ENCODE measurements around the gene EPN2. TPM values are rescaled to one million over a fixed set of nuclear protein-coding genes. Genes with fewer than 3 reads are reported as not detected.

The EPN2 gene
- total and polyA plus RNA-seq, 2 donors from 2014 or later = 18.0 to 45.4 TPM

- Histone ChIP-seq H3K9ac (ENCODE audit: low read length in 3 of 3) (no peak overlapping the region), H3K4me1 (ENCODE audit: control insufficient read depth in 2 of 3, insufficient read depth in 2 of 3, low read depth in 1 of 3, low read length in 3 of 3) (peaks cover 4 to 34% (median 31%) of the 10 kb centered on the region in 3 donors), H3K4me3 (ENCODE audit: low read length in 3 of 3) (no peak overlapping the region), H3K36me3 (ENCODE audit: control insufficient read depth in 2 of 3, insufficient read depth in 3 of 3, low read length in 3 of 3) (peaks cover 0 to 3% (median 0%) of the 10 kb centered on the region in 3 donors), H3K27me3 (ENCODE audit: control insufficient read depth, insufficient read depth, low read length) (no peaks in the 10 kb centered on the region), H3K9me3 (ENCODE audit: control insufficient read depth in 2 of 3, insufficient read depth in 1 of 3, low read length in 3 of 3) (no peaks in the 10 kb centered on the region), H3K27ac (ENCODE audit: low read depth in 2 of 2, low read length in 2 of 2) (no peak overlapping the region)
- DNase-seq (no peak), FAIRE-seq (no peak)
- intact Hi-C loops (cut with DNase I) = no loop called here
- TF ChIP-seq CTCF (IDR thresholded peaks at IDR 0.05; ENCODE audit: borderline replicate concordance, extremely low read depth, insufficient read depth) = no peak
Measured at GRCh38 chr17:19271780-19272357, 34.7 kb downstream of the EPN2 start.

DNA sequence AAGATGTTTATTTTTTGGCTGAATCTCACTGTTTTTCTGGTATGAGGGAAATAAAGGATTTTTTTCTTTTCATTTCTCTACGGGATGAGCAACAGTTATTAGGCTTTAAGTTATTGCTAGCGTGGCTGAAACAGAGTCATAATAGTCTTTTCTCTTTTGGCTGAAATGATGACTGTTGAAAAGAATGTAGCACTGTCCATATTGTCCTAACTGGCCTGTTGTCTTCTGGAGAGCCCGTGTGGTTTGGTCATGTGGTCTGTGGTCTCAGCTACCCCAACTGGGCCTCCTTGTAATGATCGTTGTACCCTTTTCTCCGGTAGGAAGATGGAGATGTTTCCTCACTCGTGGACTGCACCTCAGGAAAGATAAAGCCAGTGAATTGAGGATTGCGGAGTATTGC is 36.6 kb downstream of the EPN2 start:
- FAIRE-seq (no peak), DNase-seq (no peak)
- no peak for TF ChIP-seq CTCF (IDR thresholded peaks at IDR 0.05; ENCODE audit: borderline replicate concordance, extremely low read depth, insufficient read depth)
- H3K9me3 ChIP-seq (ENCODE audit: control insufficient read depth in 2 of 3, insufficient read depth in 1 of 3, low read length in 3 of 3) = no peaks in the 10 kb centered on the region
- peaks cover 0 to 3% (median 0%) of the 10 kb centered on the region in 3 donors for H3K36me3 ChIP-seq (ENCODE audit: control insufficient read depth in 2 of 3, insufficient read depth in 3 of 3, low read length in 3 of 3)
- intact Hi-C loops (cut with DNase I) = no loop called here
- H3K27ac ChIP-seq (ENCODE audit: low read depth in 2 of 2, low read length in 2 of 2) = no peak overlapping the region
- no peaks in the 10 kb centered on the region for H3K27me3 ChIP-seq (ENCODE audit: control insufficient read depth, insufficient read depth, low read length)
- H3K9ac ChIP-seq (ENCODE audit: low read length in 3 of 3) = no peak overlapping the region
- peaks cover 4 to 24% (median 22%) of the 10 kb centered on the region in 3 donors for H3K4me1 ChIP-seq (ENCODE audit: control insufficient read depth in 2 of 3, insufficient read depth in 2 of 3, low read depth in 1 of 3, low read length in 3 of 3)
- H3K4me3 ChIP-seq (ENCODE audit: low read length in 3 of 3) = no peak overlapping the region

DNA sequence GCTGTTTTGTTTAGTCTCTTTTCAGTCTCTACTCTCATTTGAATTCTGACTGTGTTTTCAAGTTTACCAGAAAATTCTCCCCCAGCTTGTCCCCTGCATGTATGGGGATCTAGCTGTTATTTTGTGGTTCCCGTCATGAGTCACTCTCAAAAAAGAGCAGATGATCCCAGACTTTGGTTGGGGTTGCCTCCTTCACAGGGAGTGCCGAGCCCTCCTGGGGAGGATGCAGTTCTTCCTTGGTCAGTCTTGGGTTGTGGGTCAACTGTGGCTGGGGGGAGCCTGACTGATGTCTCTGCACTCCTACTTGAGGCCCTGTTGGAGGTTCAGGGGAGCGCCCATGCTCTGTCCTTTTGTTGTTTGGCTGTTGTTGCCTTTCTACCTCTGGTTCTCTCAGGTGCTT is 37.7 kb downstream of the EPN2 start:
- no peaks in the 10 kb centered on the region for H3K27me3 ChIP-seq (ENCODE audit: control insufficient read depth, insufficient read depth, low read length)
- DNase-seq (no peak), FAIRE-seq (no peak)
- no peaks in the 10 kb centered on the region for H3K9me3 ChIP-seq (ENCODE audit: control insufficient read depth in 2 of 3, insufficient read depth in 1 of 3, low read length in 3 of 3)
- no peak for TF ChIP-seq CTCF (IDR thresholded peaks at IDR 0.05; ENCODE audit: borderline replicate concordance, extremely low read depth, insufficient read depth)
- intact Hi-C loops (cut with DNase I) = no loop called here
- H3K27ac ChIP-seq (ENCODE audit: low read depth in 2 of 2, low read length in 2 of 2) = no peak overlapping the region
- peaks cover 0 to 3% (median 0%) of the 10 kb centered on the region in 3 donors for H3K36me3 ChIP-seq (ENCODE audit: control insufficient read depth in 2 of 3, insufficient read depth in 3 of 3, low read length in 3 of 3)
- no peak overlapping the region for H3K9ac ChIP-seq (ENCODE audit: low read length in 3 of 3)
- peaks cover 0 to 14% (median 13%) of the 10 kb centered on the region in 3 donors for H3K4me1 ChIP-seq (ENCODE audit: control insufficient read depth in 2 of 3, insufficient read depth in 2 of 3, low read depth in 1 of 3, low read length in 3 of 3)
- no peak overlapping the region for H3K4me3 ChIP-seq (ENCODE audit: low read length in 3 of 3)

All from kidney (tissue), 14 donors.